Subcutaneous adipose tissue (tissue), 4 donors: ENCODE results near the gene GLT1D1. TPM values are rescaled to one million over a fixed set of nuclear protein-coding genes. Genes with fewer than 3 reads are reported as not detected.

Experiments used
- total RNA-seq, 4 donors: library from RNA; depleted of rRNA; stranded (reverse); fragments of >200 nt; gene quantifications; one replicate each; pipeline ENCODE4 v1.1.0, GENCODE V29; 2016
- TF ChIP-seq, protein P1 (sequence below): fragments of 450-650 bp; IDR thresholded peaks from one replicate; pipeline ENCODE4 v1.5.1; 2016; ENCODE audit warnings: low read depth, mild to moderate bottlenecking, control low read depth, antibody characterized with exemption, moderate library complexity

The GLT1D1 gene
- total RNA-seq, 4 donors from 2014 or later = 0.22 to 0.75 TPM; not detected in 2

DNA sequence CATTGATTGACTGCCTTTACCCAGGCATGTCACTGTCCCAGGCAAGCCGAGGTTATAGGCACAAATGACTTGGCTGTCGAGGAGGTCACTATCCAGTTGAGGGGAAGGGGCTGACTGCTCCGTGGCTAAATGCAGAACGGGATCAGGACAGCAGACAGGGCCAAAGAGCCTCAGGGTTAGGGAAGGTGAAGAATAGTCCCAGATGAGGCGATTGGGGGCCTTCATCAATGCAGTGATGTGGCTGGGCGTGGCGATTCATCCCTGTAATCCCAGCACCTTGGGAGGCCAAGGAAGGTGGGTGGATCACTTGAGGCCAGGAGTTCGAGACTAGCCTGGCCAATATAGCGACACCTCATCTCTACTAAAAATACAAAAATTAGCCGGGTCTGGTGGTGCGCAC lies 10.7 kb upstream of the GLT1D1 start:
- TF ChIP-seq, protein P1, sequence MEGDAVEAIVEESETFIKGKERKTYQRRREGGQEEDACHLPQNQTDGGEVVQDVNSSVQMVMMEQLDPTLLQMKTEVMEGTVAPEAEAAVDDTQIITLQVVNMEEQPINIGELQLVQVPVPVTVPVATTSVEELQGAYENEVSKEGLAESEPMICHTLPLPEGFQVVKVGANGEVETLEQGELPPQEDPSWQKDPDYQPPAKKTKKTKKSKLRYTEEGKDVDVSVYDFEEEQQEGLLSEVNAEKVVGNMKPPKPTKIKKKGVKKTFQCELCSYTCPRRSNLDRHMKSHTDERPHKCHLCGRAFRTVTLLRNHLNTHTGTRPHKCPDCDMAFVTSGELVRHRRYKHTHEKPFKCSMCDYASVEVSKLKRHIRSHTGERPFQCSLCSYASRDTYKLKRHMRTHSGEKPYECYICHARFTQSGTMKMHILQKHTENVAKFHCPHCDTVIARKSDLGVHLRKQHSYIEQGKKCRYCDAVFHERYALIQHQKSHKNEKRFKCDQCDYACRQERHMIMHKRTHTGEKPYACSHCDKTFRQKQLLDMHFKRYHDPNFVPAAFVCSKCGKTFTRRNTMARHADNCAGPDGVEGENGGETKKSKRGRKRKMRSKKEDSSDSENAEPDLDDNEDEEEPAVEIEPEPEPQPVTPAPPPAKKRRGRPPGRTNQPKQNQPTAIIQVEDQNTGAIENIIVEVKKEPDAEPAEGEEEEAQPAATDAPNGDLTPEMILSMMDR = no peak

DNA sequence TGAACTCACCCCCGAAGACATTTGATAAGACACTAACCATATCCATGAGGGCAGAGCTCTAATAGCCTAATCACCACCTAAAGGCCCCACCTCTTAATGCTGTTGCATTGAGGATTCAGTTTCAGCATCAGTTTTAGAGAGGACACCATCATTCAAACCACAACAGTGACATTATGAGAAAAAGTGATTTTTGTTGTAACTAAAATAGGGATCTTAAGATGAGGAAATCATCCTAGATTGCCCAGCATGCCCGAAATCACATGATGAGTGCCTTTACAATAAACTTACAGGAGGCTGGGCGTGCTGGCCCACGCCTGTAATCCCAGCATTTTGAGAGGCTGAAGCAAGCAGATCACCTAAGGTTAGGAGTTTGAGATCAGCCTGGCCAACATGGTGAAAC lies 9.7 kb upstream of the GLT1D1 start:
- TF ChIP-seq, protein P1 = no peak

DNA sequence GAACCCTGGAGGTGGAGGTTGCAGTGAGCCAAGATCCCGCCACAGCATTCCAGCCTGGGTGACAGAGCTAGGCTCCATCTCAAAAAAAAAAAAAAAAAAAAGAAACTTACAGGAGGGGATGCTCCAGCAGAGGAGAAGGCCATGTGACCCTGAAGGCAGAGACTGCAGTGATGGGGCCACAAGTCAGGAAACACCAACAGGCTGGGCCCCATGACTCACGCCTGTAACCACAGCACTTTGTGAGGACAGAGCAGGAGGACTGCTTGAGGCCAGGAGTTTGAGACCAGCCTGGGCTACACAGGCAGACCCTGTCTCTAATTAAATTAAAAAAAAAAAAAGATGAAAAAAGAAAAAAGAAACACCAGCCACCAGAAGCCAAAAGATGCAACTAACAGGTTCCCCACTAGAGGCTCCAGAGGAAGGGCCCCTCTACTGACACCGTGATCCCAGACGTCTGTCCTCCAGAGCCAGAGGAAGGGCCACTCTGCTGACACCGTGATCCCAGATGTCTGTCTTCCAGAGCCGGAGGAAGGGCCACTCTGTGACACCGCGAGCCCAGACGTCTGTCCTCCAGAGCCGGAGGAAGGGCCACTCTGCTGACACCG lies 9.1 kb upstream of the GLT1D1 start:
- TF ChIP-seq, protein P1 = no peak

DNA sequence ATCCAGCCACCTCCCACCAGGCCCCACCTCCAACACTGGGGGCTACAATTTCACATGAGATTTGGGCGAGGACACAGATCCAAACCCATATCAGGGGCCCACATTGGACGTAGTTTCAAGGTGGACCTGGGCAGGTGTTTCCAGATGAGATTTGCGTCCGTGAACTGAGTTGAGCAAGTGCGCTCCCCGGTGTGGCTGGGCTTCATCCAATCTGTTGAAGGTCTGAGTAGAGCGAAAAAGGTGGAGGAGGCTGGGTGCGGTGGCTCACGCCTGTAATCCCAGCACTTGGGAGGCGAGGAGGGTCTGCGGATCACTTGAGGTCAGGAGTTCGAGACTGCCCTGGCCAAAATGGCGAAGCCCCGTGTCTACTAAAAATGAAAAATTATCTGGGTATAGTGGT lies 4.9 kb upstream of the GLT1D1 start:
- TF ChIP-seq, protein P1 = no peak

DNA sequence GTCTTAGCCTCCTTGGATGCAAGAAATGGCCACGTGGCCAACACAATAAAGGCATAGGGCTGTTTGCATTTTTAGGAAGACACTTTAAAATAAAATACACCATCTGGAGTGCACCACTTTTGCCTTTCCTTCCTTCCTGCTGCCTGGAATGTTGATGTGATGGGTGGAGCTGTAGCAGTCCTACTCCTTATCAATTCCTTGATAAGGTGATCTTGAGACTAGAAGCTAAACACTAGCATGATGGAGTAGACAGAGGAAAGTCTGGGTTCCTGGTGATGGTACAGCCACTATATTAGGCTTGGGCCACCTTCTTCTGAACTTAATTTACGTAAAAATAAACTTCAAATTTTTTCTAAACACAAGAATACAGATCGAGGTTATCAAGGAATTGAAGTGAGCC lies 2.9 kb upstream of the GLT1D1 start:
- TF ChIP-seq, protein P1 = no peak

DNA sequence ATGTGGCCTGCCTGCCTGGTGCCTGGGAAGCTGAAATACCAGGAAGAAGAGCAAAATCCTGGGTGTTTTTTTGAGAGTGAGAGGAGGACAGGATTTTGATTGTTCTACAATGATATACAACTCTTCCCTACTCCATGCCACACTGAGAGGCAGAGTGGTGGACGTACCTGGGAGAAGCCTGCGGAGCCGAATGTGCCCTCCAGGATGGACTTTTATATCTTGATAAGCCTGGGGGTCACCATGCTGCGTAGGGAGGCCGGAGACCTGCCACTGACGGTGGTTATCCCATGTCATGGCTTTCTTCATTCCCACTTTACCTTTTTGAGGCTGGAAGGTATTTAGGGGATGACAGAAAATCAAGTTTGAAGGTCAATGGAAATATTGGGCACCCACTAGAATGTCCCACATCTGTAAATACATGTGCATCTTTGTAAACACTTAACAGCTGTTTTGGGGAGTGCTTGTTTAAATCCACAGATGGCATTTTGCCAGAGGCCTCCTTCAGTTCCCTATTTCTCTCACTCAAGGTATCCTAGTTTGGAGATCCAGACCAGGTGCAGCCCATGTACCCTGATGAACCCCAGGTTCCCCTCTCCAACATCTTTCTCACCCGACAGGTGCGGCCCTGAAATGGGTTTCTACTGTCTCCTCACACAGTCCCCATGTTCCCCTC lies 1.1 kb upstream of the GLT1D1 start:
- TF ChIP-seq, protein P1 = no peak

DNA sequence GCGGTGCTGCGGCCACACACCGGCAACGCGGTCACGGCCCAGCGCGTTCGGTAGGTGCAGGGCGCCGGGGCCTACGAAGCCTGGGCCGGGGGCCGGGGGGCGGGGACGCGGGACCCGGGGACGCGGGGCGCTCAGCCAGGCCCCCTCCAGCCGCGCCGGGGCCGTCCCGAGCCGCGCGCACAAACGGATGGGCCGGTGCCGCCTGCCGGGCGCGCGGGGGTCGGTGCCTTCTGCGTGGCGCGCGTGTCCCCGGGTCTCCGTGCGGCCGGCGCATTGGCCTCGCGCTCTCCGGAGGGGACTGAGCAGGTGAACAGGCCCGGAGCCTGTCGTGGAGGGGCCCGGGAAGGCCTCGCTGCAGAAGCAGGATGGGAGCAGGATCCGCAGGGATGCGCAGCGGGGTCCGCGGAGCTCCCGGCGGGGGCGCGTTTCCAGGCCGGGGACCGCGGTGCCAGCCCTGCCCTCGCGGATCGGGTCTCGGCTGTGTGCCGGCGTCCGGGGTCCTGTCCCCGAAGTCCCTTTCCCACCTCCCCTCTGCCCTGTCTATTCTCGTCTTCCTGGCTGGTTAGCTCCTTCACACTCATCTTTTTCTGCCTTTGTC lies 421 bp downstream of the GLT1D1 start:
- TF ChIP-seq, protein P1 = no peak
